Dedifferentiated amniotic fluid mesenchymal stem cell (primary cell): ENCODE results near the gene UPB1.

Experiments used
- DNase-seq: peaks from one replicate; pipeline ENCODE4 v3.0.0-alpha.2; 2016; ENCODE audit errors: extremely low spot score

The UPB1 gene

GRCh38 chr22:24494528-24495364, at the start of gene UPB1:
UPB1 (plus strand) TSS chr22:24495332; CDS start chr22:24495404, 72 bp downstream.
- DNase-seq, result no peak

GRCh38 chr22:24445481-24446259, 49.5 kb upstream of the UPB1 start:
- DNase-seq, result no peak

GRCh38 chr22:24446260-24446611, 48.9 kb upstream of the UPB1 start:
- DNase-seq, result no peak

- no peak for DNase-seq
These were observed 44.5 kb upstream of the UPB1 start for GRCh38 chr22:24450610-24451009.

- DNase-seq, result no peak
These were observed 44.0 kb upstream of the UPB1 start for GRCh38 chr22:24451162-24451561.

- DNase-seq, result no peak
These were observed 41.3 kb upstream of the UPB1 start for GRCh38 chr22:24453853-24454252.

- DNase-seq, result no peak
These were observed 40.1 kb upstream of the UPB1 start for GRCh38 chr22:24455039-24455438.

GRCh38 chr22:24455751-24456426, 39.2 kb upstream of the UPB1 start:
- DNase-seq, result no peak

- no peak for DNase-seq
These were observed 37.2 kb upstream of the UPB1 start for GRCh38 chr22:24457894-24458420.

- no peak for DNase-seq
These were observed 35.2 kb upstream of the UPB1 start for GRCh38 chr22:24459911-24460310.

GRCh38 chr22:24460418-24461089, 34.6 kb upstream of the UPB1 start:
- DNase-seq, result no peak

- no peak for DNase-seq
These were observed 31.9 kb upstream of the UPB1 start for GRCh38 chr22:24463071-24463760.

GRCh38 chr22:24465566-24465965, 29.6 kb upstream of the UPB1 start:
- DNase-seq, result no peak

- no peak for DNase-seq
These were observed 29.2 kb upstream of the UPB1 start for GRCh38 chr22:24465975-24466374.

GRCh38 chr22:24466716-24467328, 28.3 kb upstream of the UPB1 start:
- no peak for DNase-seq

GRCh38 chr22:24467340-24467739, 27.8 kb upstream of the UPB1 start:
- no peak for DNase-seq

- no peak for DNase-seq
These were observed 23.6 kb upstream of the UPB1 start for GRCh38 chr22:24471570-24471969.

- DNase-seq, result no peak
These were observed 21.8 kb upstream of the UPB1 start for GRCh38 chr22:24473284-24473683.

GRCh38 chr22:24474221-24474620, 20.9 kb upstream of the UPB1 start:
- peak; percentile 73 for DNase-seq

- no peak for DNase-seq
These were observed 20.4 kb upstream of the UPB1 start for GRCh38 chr22:24474649-24475255.
